Right lobe of liver (tissue), 6 donors: ENCODE measurements around the gene FOXN4. TPM values are rescaled to one million over a fixed set of nuclear protein-coding genes. Genes with fewer than 3 reads are reported as not detected.

ENCODE experiments used
- ATAC-seq, 4 donors: fragments of 200-7000 bp; cut with Tn5 transposase; one replicate each; pipeline ENCODE4 v1.9.1; 2020; ENCODE audit warnings: mild to moderate bottlenecking in 4 of 4, moderate library complexity in 4 of 4
- DNase-seq, 3 donors: peaks; one replicate each; pipeline ENCODE4 v3.0.0-alpha.2; 2020
- H3K27ac ChIP-seq, 3 donors: fragments of 200-600 bp; one replicate each; pipeline ENCODE4 v1.8.0; 2022
- H3K27me3 ChIP-seq, 2 donors: fragments of 200-600 bp; one replicate each; pipeline ENCODE4 v1.8.0; 2022
- H3K36me3 ChIP-seq, 4 donors: fragments of 200-600 bp; sonication (generic) in 1 of 4; one replicate each; pipeline versions ENCODE4 v1.5.1 to v1.8.0; 2017 to 2022; ENCODE audit warnings: control low read depth in 1 of 4
- H3K4me1 ChIP-seq, 4 donors: fragments of 200-600 bp; sonication (generic) in 1 of 4; one replicate each; pipeline versions ENCODE4 v1.5.1 to v1.8.0; 2017 to 2022; ENCODE audit warnings: control low read depth in 1 of 4
- H3K4me3 ChIP-seq, 3 donors: fragments of 200-600 bp; one replicate each; pipeline ENCODE4 v1.8.0; 2022
- H3K9me3 ChIP-seq, 4 donors: fragments of 200-600 bp; sonication (generic) in 1 of 4; one replicate each; pipeline versions ENCODE4 v1.5.1 to v1.8.0; 2017 to 2022; ENCODE audit warnings: control low read depth in 1 of 4
- POLR2A ChIP-seq: fragments of 450-650 bp; IDR thresholded peaks from one replicate; pipeline ENCODE4 v1.6.1; 2017; ENCODE audit warnings: antibody characterized with exemption, mild to moderate bottlenecking
- WGBS: methylation state at CpG from one replicate; pipeline ENCODE4 v1.1.6; 2018; ENCODE audit warnings: low coverage, low lambda C conversion rate; ENCODE audit not compliant: insufficient coverage; ENCODE audit errors: missing lambda C conversion rate; 5-methylcytosine and 5-hydroxymethylcytosine counted together
- intact Hi-C, 2 donors: fragments of 100-400 bp; cut with DNase I; formaldehyde crosslinking; loops; one replicate each; pipeline versions ENCODE4 v1.11.2 to v1.14.1; 2022
- total RNA-seq, 6 experiments: library from RNA; depleted of rRNA in 2 of 6; stranded (reverse); fragments of >200 nt in 2 of 6; fragmentation: NEBNext Ultra II Directional in 3 of 6; extraction: Animal tissue kit (Norgen Biotek cat#: 25700) in 3 of 6; gene quantifications; one replicate each; pipeline versions ENCODE4 v1.1.0 to v1.2.4, GENCODE V29; 2016 to 2023
- TF ChIP-seq, protein P1 (sequence below), 4 donors: fragments of 200-600 bp in 3 of 4; fragments of 450-650 bp in 1 of 4; IDR thresholded peaks; one replicate each; pipeline versions ENCODE4 v1.5.1 to v1.8.0; 2016 to 2022; ENCODE audit warnings: antibody characterized with exemption in 4 of 4, mild to moderate bottlenecking in 2 of 4
- donor health status: DM: no; HTN: yes; CAD: no.
- donor health status: DM: no; HTN: no; CAD: no.
- donor health status: DM: no; HTN: no; CAD: no.
- donor health status: DM: no; HTN: yes; CAD: no.
- donor health status: DM: no; HTN: yes; CAD: no.

The FOXN4 gene
- total RNA-seq, 6 experiments from 2014 or later = 0.06 to 0.86 (median 0.15) TPM; not detected in 2

DNA sequence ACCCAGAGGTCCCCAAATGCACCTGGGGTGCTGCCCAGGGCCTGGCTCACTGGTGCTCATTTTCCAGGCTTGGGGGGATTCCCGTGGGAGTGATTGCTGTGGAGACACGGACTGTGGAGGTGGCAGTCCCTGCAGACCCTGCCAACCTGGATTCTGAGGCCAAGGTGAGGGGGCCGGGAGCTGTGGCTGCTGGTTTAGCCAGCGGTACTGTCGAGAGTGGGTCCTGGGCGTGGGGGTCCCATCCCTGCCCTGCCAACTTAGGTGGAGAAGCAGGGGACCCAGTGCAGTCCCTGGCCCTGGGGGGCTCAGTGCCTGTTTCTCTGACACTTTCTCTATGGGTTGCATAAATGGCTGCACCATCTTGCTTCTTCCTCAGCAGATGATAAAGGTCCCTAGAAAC is 50.9 kb downstream of the FOXN4 start:
- H3K36me3 ChIP-seq = peaks cover 0 to 96% (median 56%) of the 10 kb centered on the region in 4 donors
- H3K9me3 ChIP-seq = no peaks in the 10 kb centered on the region
- TF ChIP-seq POLR2A = no peak
- TF ChIP-seq, protein P1, sequence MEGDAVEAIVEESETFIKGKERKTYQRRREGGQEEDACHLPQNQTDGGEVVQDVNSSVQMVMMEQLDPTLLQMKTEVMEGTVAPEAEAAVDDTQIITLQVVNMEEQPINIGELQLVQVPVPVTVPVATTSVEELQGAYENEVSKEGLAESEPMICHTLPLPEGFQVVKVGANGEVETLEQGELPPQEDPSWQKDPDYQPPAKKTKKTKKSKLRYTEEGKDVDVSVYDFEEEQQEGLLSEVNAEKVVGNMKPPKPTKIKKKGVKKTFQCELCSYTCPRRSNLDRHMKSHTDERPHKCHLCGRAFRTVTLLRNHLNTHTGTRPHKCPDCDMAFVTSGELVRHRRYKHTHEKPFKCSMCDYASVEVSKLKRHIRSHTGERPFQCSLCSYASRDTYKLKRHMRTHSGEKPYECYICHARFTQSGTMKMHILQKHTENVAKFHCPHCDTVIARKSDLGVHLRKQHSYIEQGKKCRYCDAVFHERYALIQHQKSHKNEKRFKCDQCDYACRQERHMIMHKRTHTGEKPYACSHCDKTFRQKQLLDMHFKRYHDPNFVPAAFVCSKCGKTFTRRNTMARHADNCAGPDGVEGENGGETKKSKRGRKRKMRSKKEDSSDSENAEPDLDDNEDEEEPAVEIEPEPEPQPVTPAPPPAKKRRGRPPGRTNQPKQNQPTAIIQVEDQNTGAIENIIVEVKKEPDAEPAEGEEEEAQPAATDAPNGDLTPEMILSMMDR (IDR thresholded peaks at IDR 0.05) = no peak
- WGBS = 94% methylated on average over 5 of the region's 6 CpGs
- no peak for DNase-seq
- H3K27me3 ChIP-seq = no peaks in the 10 kb centered on the region
- intact Hi-C loops = loop anchor here in 1 of 2 donors (5.0 kb wide), 1 partner anchor 129 kb away; no protein-coding TSS in a partner anchor
- ATAC-seq = no peak
- H3K4me3 ChIP-seq = no peak overlapping the region
- H3K4me1 ChIP-seq = no peaks in the 10 kb centered on the region
- no peak overlapping the region for H3K27ac ChIP-seq

DNA sequence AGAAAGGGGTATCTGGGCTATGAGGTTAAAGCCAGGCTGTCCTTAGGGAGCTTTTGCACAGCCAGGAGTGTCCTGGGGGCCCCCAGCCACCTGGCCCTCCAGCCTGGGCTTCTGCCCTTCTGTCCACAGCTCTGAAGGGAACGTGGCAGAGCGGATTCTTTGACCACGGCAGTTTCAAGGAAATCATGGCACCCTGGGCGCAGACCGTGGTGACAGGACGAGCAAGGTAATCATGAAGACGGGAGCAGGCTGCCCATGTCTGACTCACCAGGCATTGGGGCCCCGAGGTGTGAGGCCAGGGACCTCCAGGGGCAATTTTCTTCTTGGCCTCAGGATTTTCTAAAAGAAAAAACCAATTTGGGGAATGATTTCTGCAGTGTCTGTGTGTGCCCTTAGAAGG is 53.1 kb downstream of the FOXN4 start:
- H3K27me3 ChIP-seq = no peaks in the 10 kb centered on the region
- ATAC-seq (no peak), DNase-seq (no peak)
- H3K4me3 ChIP-seq = no peak overlapping the region
- no peaks in the 10 kb centered on the region for H3K9me3 ChIP-seq
- TF ChIP-seq, protein P1 (IDR thresholded peaks at IDR 0.05) = no peak
- no peak for TF ChIP-seq POLR2A
- 100% methylated on average over 1 of the region's 8 CpGs for WGBS
- H3K27ac ChIP-seq = no peak overlapping the region
- peaks cover 0 to 100% (median 58%) of the 10 kb centered on the region in 4 donors for H3K36me3 ChIP-seq
- intact Hi-C loops = loop anchor here in 1 of 2 donors (5.0 kb wide), 1 partner anchor 131 kb away; no protein-coding TSS in a partner anchor
- no peaks in the 10 kb centered on the region for H3K4me1 ChIP-seq

DNA sequence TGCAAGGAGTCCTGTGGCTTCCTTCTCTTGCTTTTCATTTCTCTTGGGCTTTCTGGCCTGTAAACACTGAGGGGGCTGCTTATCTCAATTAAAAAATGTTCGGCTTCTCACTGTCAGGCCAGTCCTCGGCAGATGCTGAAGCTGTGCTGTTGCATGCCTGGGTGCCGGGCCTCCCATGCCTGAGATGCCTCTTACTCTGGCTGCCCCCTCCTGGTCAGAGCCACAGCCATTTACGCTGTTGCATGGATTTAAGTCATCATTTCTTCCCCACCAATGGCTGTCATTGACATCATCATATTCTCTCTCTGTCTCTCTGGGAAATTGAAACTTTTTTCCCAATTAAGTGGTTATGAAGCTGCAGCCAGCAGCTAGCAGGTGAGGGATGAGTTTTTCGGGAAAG is 53.7 kb downstream of the FOXN4 start:
- no peak for ATAC-seq
- no peak overlapping the region for H3K27ac ChIP-seq
- TF ChIP-seq, protein P1 (IDR thresholded peaks at IDR 0.05) = no peak
- no peak for TF ChIP-seq POLR2A
- no peaks in the 10 kb centered on the region for H3K4me1 ChIP-seq
- intact Hi-C loops = loop anchor here in 1 of 2 donors (5.0 kb wide), 1 partner anchor 132 kb away; no protein-coding TSS in a partner anchor
- 70% methylated on average over 5 of the region's 5 CpGs for WGBS
- no peaks in the 10 kb centered on the region for H3K27me3 ChIP-seq
- peaks cover 0 to 100% (median 58%) of the 10 kb centered on the region in 4 donors for H3K36me3 ChIP-seq
- no peak for DNase-seq
- no peak overlapping the region for H3K4me3 ChIP-seq
- H3K9me3 ChIP-seq = no peaks in the 10 kb centered on the region

DNA sequence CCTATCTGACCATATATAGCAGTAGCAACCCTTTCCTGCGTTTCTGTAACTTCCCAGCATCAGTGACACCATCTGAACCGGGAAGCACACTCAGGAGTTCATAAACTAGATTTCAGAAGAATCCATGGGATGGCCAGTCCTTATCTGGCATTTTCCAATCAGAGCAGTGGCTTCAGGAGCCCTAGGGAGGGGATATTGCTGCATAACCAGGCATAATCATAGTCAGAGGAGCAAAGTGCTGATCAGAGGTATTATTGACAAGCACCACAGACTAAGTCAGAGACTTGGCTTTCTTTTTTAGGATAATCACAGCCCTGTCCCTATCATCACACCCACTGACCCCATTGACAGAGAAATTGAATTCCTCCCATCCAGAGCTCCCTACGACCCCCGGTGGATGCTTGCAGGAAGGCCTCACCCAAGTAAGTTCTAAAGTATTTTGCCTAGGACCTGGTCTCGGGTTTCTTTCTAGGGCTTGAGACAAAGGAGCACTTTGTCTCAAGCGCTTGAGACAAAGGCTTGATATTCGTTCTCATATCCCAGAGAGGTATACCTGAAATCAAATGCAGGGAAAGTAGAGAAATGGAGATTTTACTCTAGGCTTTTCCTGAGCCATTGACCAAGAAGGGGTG is 55.1 kb downstream of the FOXN4 start:
- Histone ChIP-seq H3K4me3 (no peak overlapping the region), H3K27me3 (no peaks in the 10 kb centered on the region), H3K9me3 (no peaks in the 10 kb centered on the region), H3K4me1 (peaks cover 0 to 2% (median 0%) of the 10 kb centered on the region in 4 donors), H3K27ac (no peak overlapping the region), H3K36me3 (peaks cover 0 to 98% (median 50%) of the 10 kb centered on the region in 4 donors)
- WGBS = 96% methylated on average over 7 of the region's 7 CpGs
- ATAC-seq (no peak), DNase-seq (no peak)
- no peak for TF ChIP-seq POLR2A
- TF ChIP-seq, protein P1 (IDR thresholded peaks at IDR 0.05) = no peak
- intact Hi-C loops = no loop called here
